ENCODE data around the gene KIF2C.

Gene KIF2C

DNA sequence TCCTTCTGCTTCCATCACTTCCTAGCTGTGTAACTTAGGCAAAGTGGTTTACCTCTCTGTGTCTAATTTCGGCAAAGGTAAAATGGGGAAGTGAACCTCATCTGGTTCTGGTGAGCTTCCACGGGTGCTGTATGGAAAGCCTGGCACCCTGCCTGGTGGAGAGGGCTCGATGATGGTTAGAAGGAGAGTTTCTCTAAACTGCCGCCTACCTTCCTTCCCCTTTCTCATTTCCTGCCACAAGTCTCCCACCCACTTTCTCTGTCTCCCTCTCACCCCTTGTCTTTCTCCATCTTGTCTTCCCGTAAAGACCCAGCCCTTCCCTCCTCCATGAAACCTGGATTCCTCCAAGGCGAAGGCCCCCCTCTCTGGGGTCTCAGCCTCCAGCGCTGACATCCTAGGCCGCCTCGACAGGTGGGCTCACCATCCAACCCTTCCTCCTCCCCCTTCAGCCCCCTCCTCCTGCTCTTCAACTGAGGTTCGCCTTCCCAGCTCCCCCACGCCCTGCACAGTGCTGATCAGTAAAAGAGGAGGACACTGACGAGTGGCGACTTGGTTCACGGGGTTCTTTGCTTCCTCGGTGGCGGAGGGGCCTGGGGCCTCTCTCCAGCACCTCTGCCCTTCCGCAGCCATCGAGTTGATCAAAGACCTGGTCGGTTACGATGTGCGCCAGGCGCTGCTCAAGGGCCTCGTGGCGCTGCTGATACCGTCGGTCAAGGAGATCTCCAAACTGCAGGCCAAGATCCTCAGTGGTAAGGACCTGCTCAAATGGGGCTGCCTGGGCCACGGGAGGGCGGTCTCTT is 15.9 kb upstream of the KIF2C start:
- H3K9ac ChIP-seq (ENCODE audit: low read length) = no peak overlapping the region
- peaks cover 13% of the 10 kb centered on the region for H3K4me1 ChIP-seq (ENCODE audit: low read length)
- no peaks in the 10 kb centered on the region; the same call in 1 of the 2 replicates for H3K27me3 ChIP-seq (replicated peaks; ENCODE audit: insufficient read depth, low read length)
- H2AFZ ChIP-seq (ENCODE audit: low read length) = peak overlapping the region; percentile 58
- no peak overlapping the region for H3K27ac ChIP-seq (ENCODE audit: low read length)
- no peaks in the 10 kb centered on the region for H3K79me2 ChIP-seq (ENCODE audit: low read length)
- peak; percentile 23 for DNase-seq
- peak overlapping the region; percentile 51 for H3K4me2 ChIP-seq (ENCODE audit: low read depth, low read length)
- H3K36me3 ChIP-seq (replicated peaks; ENCODE audit: insufficient read depth, low read length) = no peaks in the 10 kb centered on the region
- H3K9me2 ChIP-seq (replicated peaks; ENCODE audit: insufficient read depth, low read length) = no peaks in the 10 kb centered on the region
- H3K9me3 ChIP-seq (replicated peaks; ENCODE audit: insufficient read depth, low read length) = no peaks in the 10 kb centered on the region
- H3K4me3 ChIP-seq (ENCODE audit: low read length) = peak overlapping the region; percentile 23; the same call in 1 of the 2 replicates
- no peaks in the 10 kb centered on the region for H4K20me1 ChIP-seq (ENCODE audit: insufficient read depth, low read length)
- TF ChIP-seq, protein P1, sequence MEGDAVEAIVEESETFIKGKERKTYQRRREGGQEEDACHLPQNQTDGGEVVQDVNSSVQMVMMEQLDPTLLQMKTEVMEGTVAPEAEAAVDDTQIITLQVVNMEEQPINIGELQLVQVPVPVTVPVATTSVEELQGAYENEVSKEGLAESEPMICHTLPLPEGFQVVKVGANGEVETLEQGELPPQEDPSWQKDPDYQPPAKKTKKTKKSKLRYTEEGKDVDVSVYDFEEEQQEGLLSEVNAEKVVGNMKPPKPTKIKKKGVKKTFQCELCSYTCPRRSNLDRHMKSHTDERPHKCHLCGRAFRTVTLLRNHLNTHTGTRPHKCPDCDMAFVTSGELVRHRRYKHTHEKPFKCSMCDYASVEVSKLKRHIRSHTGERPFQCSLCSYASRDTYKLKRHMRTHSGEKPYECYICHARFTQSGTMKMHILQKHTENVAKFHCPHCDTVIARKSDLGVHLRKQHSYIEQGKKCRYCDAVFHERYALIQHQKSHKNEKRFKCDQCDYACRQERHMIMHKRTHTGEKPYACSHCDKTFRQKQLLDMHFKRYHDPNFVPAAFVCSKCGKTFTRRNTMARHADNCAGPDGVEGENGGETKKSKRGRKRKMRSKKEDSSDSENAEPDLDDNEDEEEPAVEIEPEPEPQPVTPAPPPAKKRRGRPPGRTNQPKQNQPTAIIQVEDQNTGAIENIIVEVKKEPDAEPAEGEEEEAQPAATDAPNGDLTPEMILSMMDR (IDR thresholded peaks at IDR 0.05; ENCODE audit: low read length) = no peak
- TF ChIP-seq EZH2phosphoT487 (IDR thresholded peaks at IDR 0.05; ENCODE audit: low read length) = no peak
- no peak for TF ChIP-seq EZH2 (optimal IDR thresholded peaks at IDR 0.05; ENCODE audit: low read depth, low read length)
- peaks cover 31% of the 10 kb centered on the region for H3F3A ChIP-seq (ENCODE audit: insufficient read depth, low read length)

DNA sequence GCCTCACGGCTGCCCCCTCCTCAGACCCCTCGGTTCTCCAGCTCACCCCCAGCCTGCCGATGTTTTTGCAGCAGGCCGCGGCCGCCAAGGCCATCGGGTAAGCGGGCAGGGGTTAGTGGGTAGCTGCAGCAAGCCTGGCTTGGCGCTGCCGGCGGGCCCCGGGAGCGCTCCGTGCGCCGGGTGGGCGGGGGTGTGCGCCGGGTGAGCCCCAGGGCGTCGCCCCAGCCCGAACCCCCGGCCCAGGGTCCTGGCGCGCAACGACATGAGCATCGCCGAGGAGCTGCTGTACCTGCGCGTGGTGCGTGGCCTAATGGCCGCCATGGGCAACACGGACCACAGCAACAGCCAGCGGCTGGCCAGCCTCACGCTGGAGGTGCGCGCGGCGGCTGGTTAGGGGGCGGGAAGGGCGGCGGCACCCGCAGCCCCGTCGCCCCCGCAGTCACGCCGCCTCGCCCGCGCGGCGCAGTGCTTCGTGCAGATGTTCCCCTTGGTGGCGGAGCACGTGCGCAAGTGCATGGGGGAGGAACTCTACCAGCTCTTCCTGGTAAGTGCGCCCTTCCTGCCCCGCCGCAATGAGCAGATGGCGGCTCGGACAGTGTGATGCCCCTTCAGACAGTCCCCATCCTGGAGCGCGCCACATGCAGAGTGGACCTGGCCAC is 15.2 kb upstream of the KIF2C start:
- Histone ChIP-seq H3K4me1 (ENCODE audit: low read length) (peaks cover 13% of the 10 kb centered on the region), H3K4me3 (ENCODE audit: low read length) (no peak overlapping the region), H3K9me3 (replicated peaks; ENCODE audit: insufficient read depth, low read length) (no peaks in the 10 kb centered on the region), H4K20me1 (ENCODE audit: insufficient read depth, low read length) (no peaks in the 10 kb centered on the region), H3K9me2 (replicated peaks; ENCODE audit: insufficient read depth, low read length) (no peaks in the 10 kb centered on the region), H3K79me2 (ENCODE audit: low read length) (no peaks in the 10 kb centered on the region), H3K27ac (ENCODE audit: low read length) (no peak overlapping the region), H3K4me2 (ENCODE audit: low read depth, low read length) (no peak overlapping the region), H3K36me3 (replicated peaks; ENCODE audit: insufficient read depth, low read length) (no peaks in the 10 kb centered on the region), H3F3A (ENCODE audit: insufficient read depth, low read length) (peaks cover 32% of the 10 kb centered on the region), H3K9ac (ENCODE audit: low read length) (no peak overlapping the region), H3K27me3 (replicated peaks; ENCODE audit: insufficient read depth, low read length) (no peaks in the 10 kb centered on the region; the same call in 1 of the 2 replicates), H2AFZ (ENCODE audit: low read length) (no peak overlapping the region)
- TF ChIP-seq EZH2phosphoT487 (IDR thresholded peaks at IDR 0.05; ENCODE audit: low read length) = no peak
- TF ChIP-seq, protein P1 (IDR thresholded peaks at IDR 0.05; ENCODE audit: low read length) = no peak
- TF ChIP-seq EZH2 (optimal IDR thresholded peaks at IDR 0.05; ENCODE audit: low read depth, low read length) = no peak
- DNase-seq = no peak

DNA sequence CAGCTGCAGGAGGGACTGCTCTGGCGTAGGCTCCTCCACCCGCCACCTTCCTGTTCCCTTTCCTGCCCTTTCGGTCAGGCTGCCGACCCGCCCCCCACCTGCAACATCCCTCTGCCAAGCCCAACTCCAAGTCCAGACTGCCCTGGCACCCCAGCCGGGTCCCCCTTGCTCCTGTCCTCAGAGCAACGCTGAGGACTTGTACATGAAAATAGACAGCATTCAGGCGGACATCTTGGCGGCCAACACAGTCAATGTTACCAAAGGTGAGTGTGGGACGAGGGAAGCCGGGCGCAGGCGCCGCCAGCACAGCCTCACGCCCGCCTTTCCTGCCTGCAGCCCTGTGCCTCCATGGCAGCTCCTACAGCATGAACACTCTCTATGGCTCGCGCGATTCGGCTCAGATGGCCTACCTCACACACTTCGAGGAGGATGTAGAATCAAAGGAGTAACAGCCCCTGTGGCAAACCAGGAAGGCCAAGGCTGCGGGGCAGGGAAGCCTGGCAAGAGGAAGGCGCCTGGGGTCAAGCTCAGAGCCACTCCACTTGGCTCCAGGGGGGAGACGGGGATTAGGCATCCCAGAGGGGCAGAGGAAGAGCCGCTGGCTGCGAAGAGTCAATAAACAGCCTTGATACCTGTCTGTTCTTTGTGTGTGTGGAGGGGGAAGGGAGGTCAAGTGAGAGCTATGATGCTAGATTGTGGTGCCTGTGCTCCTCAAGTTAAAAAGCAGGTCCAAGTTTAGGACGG is 14.5 kb upstream of the KIF2C start:
- Histone ChIP-seq H3K9me2 (replicated peaks; ENCODE audit: insufficient read depth, low read length) (no peaks in the 10 kb centered on the region), H3K27me3 (replicated peaks; ENCODE audit: insufficient read depth, low read length) (no peaks in the 10 kb centered on the region; the same call in 1 of the 2 replicates), H4K20me1 (ENCODE audit: insufficient read depth, low read length) (no peaks in the 10 kb centered on the region), H3K36me3 (replicated peaks; ENCODE audit: insufficient read depth, low read length) (no peaks in the 10 kb centered on the region), H3K9me3 (replicated peaks; ENCODE audit: insufficient read depth, low read length) (no peaks in the 10 kb centered on the region), H3K27ac (ENCODE audit: low read length) (no peak overlapping the region), H3F3A (ENCODE audit: insufficient read depth, low read length) (peaks cover 36% of the 10 kb centered on the region), H3K4me2 (ENCODE audit: low read depth, low read length) (no peak overlapping the region), H3K4me1 (ENCODE audit: low read length) (peaks cover 15% of the 10 kb centered on the region), H3K9ac (ENCODE audit: low read length) (no peak overlapping the region), H3K79me2 (ENCODE audit: low read length) (no peaks in the 10 kb centered on the region), H2AFZ (ENCODE audit: low read length) (no peak overlapping the region), H3K4me3 (ENCODE audit: low read length) (no peak overlapping the region)
- DNase-seq = no peak
- TF ChIP-seq, protein P1 (IDR thresholded peaks at IDR 0.05; ENCODE audit: low read length) = no peak

Measured in MM.1S (cell line).